DOHH2 (cell line): Measurements from ENCODE around the gene TTR.

Source experiments
- CTCF ChIP-seq: fragments of 200-600 bp; sonication (generic); IDR thresholded peaks from one replicate; pipeline ENCODE4 v1.5.1; 2014; ENCODE audit warnings: antibody characterized with exemption, mild to moderate bottlenecking, low read depth, low read length; ENCODE audit not compliant: poor library complexity, severe bottlenecking
- EZH2phosphoT487 ChIP-seq: fragments of 200-600 bp; sonication (generic); IDR thresholded peaks from 2 replicates; pipeline ENCODE4 v1.6.1; 2017; ENCODE audit warnings: borderline replicate concordance, mild to moderate bottlenecking, antibody characterized with exemption, low read length, moderate library complexity, mixed read lengths

- TF ChIP-seq CTCF (no peak), EZH2phosphoT487 (no peak)
Measured at GRCh38 chr18:31598021-31598805, 6.5 kb downstream of the TTR start.
